Activated CD4-positive, alpha-beta T cell treated with anti-CD3 and anti-CD28 coated beads, Interleukin-2, amount 50 U/mL, for 48 hours (primary cell): ENCODE data around the gene MSI1.
A peak's percentile ranks its signal among the peaks of the same experiment; 100 is the strongest.

Source experiments
- DNase-seq, 2 experiments: peaks; one replicate each; pipeline ENCODE4 v3.0.0-alpha.2; 2020

The MSI1 gene

GRCh38 chr12:120317224-120318105, 51.5 kb downstream of the MSI1 start:
- DNase-seq = peak; percentile 100

GRCh38 chr12:120316798-120317223, 52.2 kb downstream of the MSI1 start:
- no peak for DNase-seq

- DNase-seq = no peak
Measured at GRCh38 chr12:120314220-120314619, 54.7 kb downstream of the MSI1 start.

GRCh38 chr12:120301962-120302815, 66.8 kb downstream of the MSI1 start, which contains the start of gene SIRT4:
TSS of gene SIRT4 (plus strand) at chr12:120302321. CDS start at chr12:120303562, 1,241 bp downstream.
- DNase-seq = peak; percentile 88 to 91

- DNase-seq = peak; percentile 73 to 82
Measured at GRCh38 chr12:120292661-120293531, 76.1 kb downstream of the MSI1 start, which contains the start of gene RNU4-1. TSS of gene RNU4-1 (minus strand) at chr12:120293237.

- DNase-seq = no peak
Measured at GRCh38 chr12:120292411-120292660, 76.6 kb downstream of the MSI1 start.
